ENCODE data around the gene CDK12.

GRCh38 chr17:39429600-39429999 is 31.7 kb upstream of the CDK12 start:
- TF ChIP-seq YY1 (IDR thresholded peaks at IDR 0.05; ENCODE audit: insufficient read depth, insufficient read length) (no peak), SUZ12 (IDR thresholded peaks at IDR 0.05; ENCODE audit: extremely low read depth, insufficient read depth, insufficient read length) (no peak), ZNF274 (IDR thresholded peaks at IDR 0.05; ENCODE audit: low read depth, low read length) (no peak)

Data from NT2/D1 (cell line).